NCI-H2227 (cell line): ENCODE measurements around the gene NPIPB8.
A peak's percentile ranks its signal among the peaks of the same experiment; 100 is the strongest.
"Not testable (repeated sequence)": the region's sequence is repeated elsewhere in the genome, so short reads cannot be mapped to it uniquely, and the experiment has no call there.

ENCODE experiments used
- DNase-seq: peaks from one replicate; lab custom pipeline; 2025; ENCODE audit not compliant: unreplicated experiment; lab: John Stamatoyannopoulos, UW

NPIPB8 gene

DNA sequence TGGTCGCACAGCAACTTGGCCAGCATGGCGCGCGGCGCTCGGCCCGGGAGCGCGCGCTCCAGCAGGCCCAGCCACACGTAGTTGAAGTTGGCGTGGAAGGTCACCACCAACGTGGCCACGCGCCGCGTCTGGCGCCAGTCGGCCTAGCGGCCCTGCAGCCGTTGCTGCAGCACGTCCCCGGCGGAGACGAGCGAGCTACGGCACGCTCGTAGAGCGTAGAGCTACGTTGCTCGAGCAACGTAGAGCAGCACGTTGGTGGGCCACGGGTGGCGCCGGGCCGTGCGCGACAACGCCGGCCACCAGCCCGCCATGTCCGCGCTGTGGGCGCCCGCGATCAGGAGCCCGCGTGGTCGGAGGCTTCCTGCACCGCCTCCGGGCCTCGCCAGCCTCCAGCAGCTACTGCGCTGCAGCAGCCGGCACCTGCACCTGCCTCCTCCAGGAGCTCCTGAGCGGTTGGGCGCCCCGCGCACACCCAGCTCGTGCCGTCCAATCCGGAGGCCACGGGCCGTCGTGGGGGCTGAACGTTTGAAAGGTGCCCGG, 14.6 kb upstream of the NPIPB8 start:
- peak; percentile 87 for DNase-seq

- DNase-seq: not testable (repeated sequence)
Observed at GRCh38 chr16:28630905-28631304, 7.0 kb upstream of the NPIPB8 start.

DNA sequence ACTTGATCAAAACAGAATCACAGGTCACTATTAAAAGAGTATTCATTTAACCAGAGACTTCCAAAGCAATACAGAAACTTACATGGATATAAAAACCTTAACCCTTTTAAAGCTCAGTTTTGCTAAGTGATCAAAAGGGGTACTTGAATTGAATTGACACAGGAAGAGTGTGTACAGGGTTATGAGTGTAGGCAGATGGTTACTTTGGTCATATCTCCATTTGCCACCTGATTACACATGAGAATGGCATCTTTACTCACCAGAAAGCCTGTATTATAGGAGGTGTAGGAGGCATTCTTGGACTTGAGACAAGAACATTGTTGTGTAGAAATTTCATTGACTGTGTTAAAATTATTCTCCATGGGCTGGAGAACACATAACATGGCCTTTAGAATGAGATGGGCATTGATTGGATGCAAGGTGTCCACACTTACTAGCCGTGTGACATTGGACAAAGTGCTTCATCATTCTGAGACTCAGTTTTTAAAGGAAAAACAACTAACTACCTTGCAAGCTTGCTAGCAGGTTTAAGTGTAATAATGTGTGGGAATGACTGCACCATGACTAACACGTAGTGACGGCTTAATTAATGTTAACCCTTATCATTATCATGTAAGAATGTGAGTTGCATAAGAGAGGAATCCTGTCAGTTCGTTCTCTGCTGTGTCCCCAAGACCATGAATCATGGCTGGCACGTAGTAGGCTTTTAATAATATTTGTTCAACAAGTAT, 1.6 kb upstream of the NPIPB8 start:
- DNase-seq: not testable (repeated sequence)

GRCh38 chr16:28638359-28638758, 494 bp downstream of the NPIPB8 start:
- DNase-seq: not testable (repeated sequence)

GRCh38 chr16:28639959-28640358, 2.1 kb downstream of the NPIPB8 start:
- not testable (repeated sequence) for DNase-seq

GRCh38 chr16:28666264-28666663, 28.4 kb downstream of the NPIPB8 start:
- not testable (repeated sequence) for DNase-seq

DNA sequence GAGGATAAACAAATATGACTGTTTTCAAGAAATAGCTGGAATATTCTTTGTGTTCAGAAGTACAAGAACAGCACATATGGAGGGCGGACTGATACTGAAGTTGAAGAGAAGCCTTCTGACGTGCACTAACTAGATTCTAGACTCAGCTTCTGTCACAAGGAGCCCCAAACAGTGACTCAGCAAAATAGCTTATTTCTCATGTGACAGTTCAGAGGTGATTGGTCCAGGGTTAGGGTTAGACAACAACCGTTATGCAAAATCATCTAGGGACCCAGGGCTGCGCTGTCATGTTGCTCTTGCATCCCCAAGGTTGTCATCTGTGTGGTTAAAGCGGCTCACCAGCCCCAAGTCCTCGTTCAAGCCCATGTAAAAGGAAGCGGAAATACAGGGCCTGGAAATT, 29.6 kb downstream of the NPIPB8 start:
- not testable (repeated sequence) for DNase-seq

DNA sequence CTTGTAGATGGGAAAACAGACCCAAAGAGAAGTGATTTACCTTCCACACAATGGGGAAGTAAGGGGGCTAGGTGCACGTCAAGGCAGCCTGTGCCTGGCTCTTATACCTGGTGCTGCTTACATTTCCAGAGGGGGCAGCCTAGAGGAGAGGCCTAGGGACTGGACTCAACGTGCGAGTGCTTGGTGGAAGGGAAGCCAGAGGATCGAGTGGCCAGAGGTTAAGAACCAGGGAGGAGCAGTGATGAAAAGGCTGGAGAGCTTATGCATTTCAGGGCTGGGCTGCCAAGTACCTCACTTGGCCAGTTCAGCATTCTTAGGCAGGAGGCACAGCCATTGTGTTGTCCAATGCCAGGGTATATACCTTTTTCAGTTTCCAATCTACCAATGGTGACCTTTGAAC, 30.3 kb downstream of the NPIPB8 start:
- not testable (repeated sequence) for DNase-seq

- DNase-seq: not testable (repeated sequence)
Observed at GRCh38 chr16:28688327-28688952, 50.6 kb downstream of the NPIPB8 start.

GRCh38 chr16:28689425-28689824, 51.6 kb downstream of the NPIPB8 start:
- not testable (repeated sequence) for DNase-seq

- not testable (repeated sequence) for DNase-seq
Observed at GRCh38 chr16:28691722-28692121, 53.9 kb downstream of the NPIPB8 start.

DNA sequence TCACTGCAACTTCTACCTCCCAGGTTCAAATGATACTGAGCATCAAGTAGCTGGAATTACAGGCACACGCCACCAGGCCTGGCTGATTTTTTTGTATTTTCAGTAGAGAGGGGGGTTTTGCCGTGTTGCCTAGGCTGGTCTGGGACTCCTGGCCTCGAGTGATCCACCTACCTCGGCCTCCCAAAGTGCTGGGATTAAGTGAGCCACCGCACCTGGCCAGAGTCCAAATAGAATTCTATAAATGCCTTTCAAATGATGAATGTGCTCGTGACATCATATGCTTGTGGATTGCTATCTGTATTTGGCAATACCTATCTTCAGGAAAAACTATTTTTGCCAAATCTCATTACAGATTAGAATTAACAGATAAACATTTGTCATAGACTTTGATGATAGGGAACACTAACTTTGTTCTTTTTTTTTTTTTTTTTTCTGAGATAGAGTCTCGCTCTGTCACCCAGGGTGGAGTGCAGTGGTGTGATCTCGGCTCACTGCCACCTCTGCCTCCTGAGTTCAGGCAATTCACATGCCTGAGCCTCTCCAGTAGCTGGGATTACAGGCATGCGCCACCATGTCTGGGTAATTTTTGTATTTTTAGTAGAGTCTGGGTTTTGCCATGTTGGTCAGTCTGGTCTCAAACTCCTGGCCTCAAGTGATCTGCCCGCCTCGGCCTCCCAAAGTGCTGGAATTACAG, 55.5 kb downstream of the NPIPB8 start:
- not testable (repeated sequence) for DNase-seq

DNA sequence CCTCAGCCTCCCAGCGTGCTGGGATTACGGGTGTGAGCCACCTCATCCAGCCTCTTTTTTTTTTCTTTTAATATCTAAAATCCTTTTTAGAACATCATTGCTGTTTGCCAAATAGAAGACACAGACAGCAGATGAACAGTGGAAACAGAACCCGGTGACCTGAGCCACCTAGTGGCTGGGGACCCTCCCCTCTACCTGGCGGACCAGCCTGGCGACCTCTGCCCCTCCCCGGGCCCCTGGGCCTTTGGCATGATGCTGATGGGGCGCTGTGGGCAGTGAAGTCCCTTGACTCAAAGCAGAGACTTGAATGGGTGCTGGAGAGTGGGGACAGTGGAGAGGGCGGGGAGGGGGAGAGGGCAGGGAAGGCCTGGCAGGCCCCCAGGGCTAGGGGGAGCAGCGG, 61.9 kb downstream of the NPIPB8 start:
- DNase-seq: not testable (repeated sequence)

- not testable (repeated sequence) for DNase-seq
Observed at GRCh38 chr16:28700349-28700748, 62.5 kb downstream of the NPIPB8 start.

DNA sequence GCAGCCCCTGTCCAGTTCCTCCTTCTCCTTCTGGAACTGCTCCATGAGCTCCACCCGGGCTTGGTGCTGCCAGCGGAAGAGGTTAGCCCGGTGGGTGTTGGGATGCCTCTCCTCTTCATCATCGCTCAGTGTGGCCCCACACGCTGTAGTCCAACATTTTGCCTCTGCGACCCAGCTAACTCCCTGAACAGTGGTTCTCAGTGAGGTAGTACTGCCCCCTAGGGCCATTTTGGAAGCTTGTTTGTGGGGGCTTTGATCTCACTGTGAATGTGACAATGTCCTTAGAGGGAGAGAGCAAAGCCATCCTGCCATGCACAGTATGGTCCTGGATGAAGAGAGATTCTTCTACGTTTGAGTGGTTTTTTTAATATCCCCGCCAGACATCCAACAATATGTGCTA, 63.5 kb downstream of the NPIPB8 start:
- not testable (repeated sequence) for DNase-seq

- not testable (repeated sequence) for DNase-seq
Observed at GRCh38 chr16:28704246-28704645, 66.4 kb downstream of the NPIPB8 start.
